H9 (cell line): ENCODE data around the gene PCDHAC2. TPM values are rescaled to one million over a fixed set of nuclear protein-coding genes. Genes with fewer than 3 reads are reported as not detected.

Experiments
- DNase-seq: peaks from one replicate; pipeline ENCODE4 v3.0.0-alpha.2; 2017
- H2AFZ ChIP-seq: one replicate; pipeline ENCODE4 v1.6.1; 2013; ENCODE audit warnings: mild to moderate bottlenecking, low read length, control low read depth, moderate library complexity
- H2AK5ac ChIP-seq: 2 replicates; pipeline ENCODE4 v1.6.1; 2013; ENCODE audit warnings: low read length, control low read depth, mixed read lengths; ENCODE audit not compliant: insufficient read length
- H2BK120ac ChIP-seq: one replicate; pipeline ENCODE4 v1.6.1; 2013; ENCODE audit warnings: low read depth, mild to moderate bottlenecking, low read length, control low read depth, inconsistent platforms; ENCODE audit not compliant: poor library complexity, severe bottlenecking
- H2BK12ac ChIP-seq: 2 replicates; pipeline ENCODE4 v1.6.1; 2013; ENCODE audit warnings: low read length, control low read depth, mixed read lengths, low read depth; ENCODE audit not compliant: insufficient read length
- H2BK15ac ChIP-seq: 2 replicates; pipeline ENCODE4 v1.6.1; 2013; ENCODE audit warnings: low read depth, low read length, control low read depth
- H2BK20ac ChIP-seq: one replicate; pipeline ENCODE4 v1.6.1; 2013; ENCODE audit warnings: low read depth, mild to moderate bottlenecking, low read length, control low read depth, inconsistent platforms; ENCODE audit not compliant: poor library complexity, severe bottlenecking
- H2BK5ac ChIP-seq: 2 replicates; pipeline ENCODE4 v1.6.1; 2013; ENCODE audit warnings: low read length, control low read depth, mixed read lengths; ENCODE audit not compliant: insufficient read length
- H3K14ac ChIP-seq: 2 replicates; pipeline ENCODE4 v1.6.1; 2013; ENCODE audit warnings: low read length, control low read depth; ENCODE audit not compliant: insufficient read depth
- H3K18ac ChIP-seq: 2 replicates; pipeline ENCODE4 v1.6.1; 2013; ENCODE audit warnings: low read depth, mild to moderate bottlenecking, mixed read lengths, low read length, control low read depth; ENCODE audit not compliant: insufficient read length
- H3K23ac ChIP-seq: 2 replicates; pipeline ENCODE4 v1.6.1; 2013; ENCODE audit warnings: low read length, control low read depth, mixed read lengths, low read depth; ENCODE audit not compliant: insufficient read length
- H3K23me2 ChIP-seq: 2 replicates; pipeline ENCODE4 v1.6.1; 2013; ENCODE audit warnings: low read depth, mild to moderate bottlenecking, mixed read lengths, low read length, control low read depth; ENCODE audit not compliant: insufficient read length, poor library complexity, severe bottlenecking
- H3K27ac ChIP-seq: 2 replicates; pipeline ENCODE4 v1.5.1; 2013; ENCODE audit warnings: low read length, control low read depth, mixed read lengths, low read depth; ENCODE audit not compliant: insufficient read length
- H3K27me3 ChIP-seq: 2 replicates; pipeline ENCODE4 v1.6.1; 2013; ENCODE audit warnings: low read length, control low read depth, inconsistent platforms; ENCODE audit not compliant: insufficient read depth
- H3K4ac ChIP-seq: 2 replicates; pipeline ENCODE4 v1.6.1; 2013; ENCODE audit warnings: low read depth, mild to moderate bottlenecking, control low read depth, inconsistent platforms, low read length, moderate library complexity
- H3K4me1 ChIP-seq: 2 replicates; pipeline ENCODE4 v1.6.1; 2013; ENCODE audit warnings: low read length, control low read depth, inconsistent platforms; ENCODE audit not compliant: insufficient read depth
- H3K4me2 ChIP-seq: 2 replicates; pipeline ENCODE4 v1.6.1; 2013; ENCODE audit warnings: low read length, control low read depth, mixed read lengths; ENCODE audit not compliant: insufficient read length, insufficient read depth
- H3K56ac ChIP-seq: 2 replicates; pipeline ENCODE4 v1.6.1; 2013; ENCODE audit warnings: low read depth, mild to moderate bottlenecking, mixed read lengths, low read length, control low read depth; ENCODE audit not compliant: insufficient read length
- H3K79me1 ChIP-seq: 2 replicates; pipeline ENCODE4 v1.6.1; 2013; ENCODE audit warnings: low read depth, mild to moderate bottlenecking, moderate library complexity, low read length, control low read depth, inconsistent platforms; ENCODE audit not compliant: insufficient read depth, poor library complexity, severe bottlenecking
- H3K79me2 ChIP-seq: 2 replicates; pipeline ENCODE4 v1.6.1; 2013; ENCODE audit warnings: low read length, control low read depth, inconsistent platforms; ENCODE audit not compliant: insufficient read depth
- H3K9ac ChIP-seq: 2 replicates; pipeline ENCODE4 v1.6.1; 2013; ENCODE audit warnings: low read length, control low read depth, mixed read lengths; ENCODE audit not compliant: insufficient read length; ENCODE audit errors: extremely low read depth
- H3K9me3 ChIP-seq: one replicate; pipeline ENCODE4 v1.6.1; 2013; ENCODE audit warnings: low read depth, low read length, inconsistent platforms; ENCODE audit not compliant: control insufficient read depth
- H3T11ph ChIP-seq: one replicate; pipeline ENCODE4 v1.6.1; 2013; ENCODE audit warnings: mild to moderate bottlenecking, low read length, control low read depth, inconsistent platforms
- H4K20me1 ChIP-seq: one replicate; pipeline ENCODE4 v1.6.1; 2013; ENCODE audit not compliant: control insufficient read depth, insufficient read length, insufficient read depth
- H4K5ac ChIP-seq: 2 replicates; pipeline ENCODE4 v1.6.1; 2013; ENCODE audit warnings: low read depth, mild to moderate bottlenecking, mixed read lengths, low read length, control low read depth; ENCODE audit not compliant: insufficient read length
- H4K8ac ChIP-seq: replicated peaks from 2 replicates; pipeline ENCODE4 v1.6.1; 2013; ENCODE audit warnings: low read length, control low read depth, mixed read lengths, low read depth; ENCODE audit not compliant: insufficient read length
- H4K91ac ChIP-seq: 2 replicates; pipeline ENCODE4 v1.6.1; 2013; ENCODE audit warnings: low read depth, mild to moderate bottlenecking, moderate library complexity, mixed read lengths, low read length, control low read depth; ENCODE audit not compliant: insufficient read length
- H3K27ac Mint-ChIP-seq, 3 experiments: 2 replicates in 2 of 3; 3 replicates in 1 of 3; pipeline ENCODE4 v1.8.0; 2020 to 2021; ENCODE audit warnings: mixed read lengths in 3 of 3, mild to moderate bottlenecking in 1 of 3, moderate library complexity in 1 of 3
- H3K27me3 Mint-ChIP-seq: 2 replicates; pipeline ENCODE4 v1.8.0; 2021; ENCODE audit warnings: low read depth, mild to moderate bottlenecking, moderate library complexity, mixed read lengths
- H3K36me3 Mint-ChIP-seq, 3 experiments: 2 replicates in 2 of 3; 3 replicates in 1 of 3; pipeline ENCODE4 v1.8.0; 2020 to 2021; ENCODE audit warnings: low read depth in 3 of 3, mixed read lengths in 3 of 3; ENCODE audit not compliant: insufficient read depth in 1 of 3
- H3K4me1 Mint-ChIP-seq, 2 experiments: 2 replicates each; pipeline ENCODE4 v1.8.0; 2020; ENCODE audit warnings: mixed read lengths in 2 of 2
- H3K4me3 Mint-ChIP-seq, 2 experiments: 2 replicates in 1 of 2; 3 replicates in 1 of 2; pipeline ENCODE4 v1.8.0; 2020 to 2021; ENCODE audit warnings: mild to moderate bottlenecking in 2 of 2, mixed read lengths in 2 of 2, moderate library complexity in 1 of 2
- H3K9me3 Mint-ChIP-seq, 2 experiments: 2 replicates in 1 of 2; 3 replicates in 1 of 2; pipeline ENCODE4 v1.8.0; 2020; ENCODE audit warnings: mild to moderate bottlenecking in 2 of 2, mixed read lengths in 2 of 2, moderate library complexity in 1 of 2
- CTCF ChIP-seq: fragments of 200-600 bp; sonication (generic); conservative IDR thresholded peaks from 3 replicates; pipeline ENCODE4 v1.8.0; 2021; ENCODE audit warnings: antibody characterized with exemption, mild to moderate bottlenecking
- WGBS: extraction: QIAGEN DNeasy Blood & Tissue Kit; methylation state at CpG from one replicate; pipeline ENCODE4 v1.1.7; 2013; ENCODE audit warnings: missing lambda C conversion rate, low lambda C conversion rate, mixed read lengths; ENCODE audit not compliant: insufficient read length; ENCODE audit errors: extremely low coverage; 5-methylcytosine and 5-hydroxymethylcytosine counted together
- total RNA-seq: library from RNA; stranded (reverse); gene quantifications from 2 replicates; pipeline ENCODE4 v1.2.1, GENCODE V29; 2021

PCDHAC2 gene
- total RNA-seq, 1 experiment from 2014 or later, result 4.8 TPM

- Histone ChIP-seq H3K4me1 (peaks cover 3% of the 10 kb centered on the region; the same call in 1 of the 2 replicates), H3K27me3 (peaks cover 6% of the 10 kb centered on the region; the same call in 1 of the 2 replicates), H2BK5ac (no peak overlapping the region), H3K79me2 (no peaks in the 10 kb centered on the region), H3K4me2 (peak overlapping the region; percentile 54), H2BK15ac (no peak overlapping the region), H4K20me1 (peaks cover 2% of the 10 kb centered on the region), H3K56ac (no peak overlapping the region), H4K5ac (no peak overlapping the region), H3T11ph (no peak overlapping the region), H2BK20ac (no peak overlapping the region), H3K4ac (no peak overlapping the region), H3K9me3 (no peaks in the 10 kb centered on the region), H2AFZ (no peak overlapping the region), H3K18ac (no peak overlapping the region), H4K8ac (no peak overlapping the region), H2AK5ac (no peak overlapping the region), H4K91ac (no peak overlapping the region), H2BK12ac (no peak overlapping the region), H3K23ac (no peak overlapping the region), H3K79me1 (no peaks in the 10 kb centered on the region), H2BK120ac (no peak overlapping the region), H3K27ac (no peak overlapping the region), H3K14ac (no peak overlapping the region; the same call in 1 of the 2 replicates), H3K23me2 (peaks cover 14% of the 10 kb centered on the region), H3K9ac (peak overlapping the region; percentile 32)
- WGBS, result no CpG with 5 or more reads among the region's 34 CpGs
- Mint-ChIP-seq H3K27ac (no peak overlapping the region), H3K27me3 (peaks cover 41% of the 10 kb centered on the region), H3K4me3 (peak overlapping the region; percentile 82 to 84), H3K9me3 (no peaks in the 10 kb centered on the region), H3K36me3 (peaks cover 0 to 4% (median 2%) of the 10 kb centered on the region in 3 experiments; a peak in 3 of 7 replicates), H3K4me1 (peaks cover 40 to 44% of the 10 kb centered on the region in 2 experiments)
- DNase-seq, result peak; percentile 56
- no peak for TF ChIP-seq CTCF
These were observed 1.1 kb downstream of the PCDHAC2 start for GRCh38 chr5:140967226-140967893.
